Activated naive CD8-positive, alpha-beta T cell treated with anti-CD3 and anti-CD28 coated beads, Interleukin-2, amount 10 ng/mL, durations not matched to agents 7 days and 5 days (primary cell): ENCODE measurements around the gene SPAG9. TPM values are rescaled to one million over a fixed set of nuclear protein-coding genes. Genes with fewer than 3 reads are reported as not detected.
A peak's percentile ranks its signal among the peaks of the same experiment; 100 is the strongest.
"Not testable (repeated sequence)": the region's sequence is repeated elsewhere in the genome, so short reads cannot be mapped to it uniquely, and the experiment has no call there.

Experiments used
- ATAC-seq: fragments of 150-1000 bp; cut with Tn5 transposase; one replicate; pipeline ENCODE4 v1.10.0; 2021; ENCODE audit warnings: low read depth, moderate library complexity
- POLR2A ChIA-PET: fragments of 350-600 bp; sonication (Branson Sonifier 250); formaldehyde crosslinking; loops from one replicate; lab custom pipeline; 2021; ENCODE audit warnings: antibody characterized with exemption; lab: Charles Lee
- DNase-seq: peaks from one replicate; pipeline ENCODE4 v3.0.0; 2021
- H3K27ac Mint-ChIP-seq: one replicate; pipeline ENCODE4 v1.8.0; 2022; ENCODE audit warnings: mild to moderate bottlenecking, mixed read lengths
- H3K27me3 Mint-ChIP-seq: one replicate; pipeline ENCODE4 v1.8.0; 2022; ENCODE audit warnings: mild to moderate bottlenecking, moderate library complexity, mixed read lengths
- H3K36me3 Mint-ChIP-seq: one replicate; pipeline ENCODE4 v1.8.0; 2021; ENCODE audit warnings: mild to moderate bottlenecking, mixed read lengths
- H3K4me1 Mint-ChIP-seq: one replicate; pipeline ENCODE4 v1.8.0; 2021; ENCODE audit warnings: mixed read lengths
- H3K4me3 Mint-ChIP-seq: one replicate; pipeline ENCODE4 v1.8.0; 2022; ENCODE audit warnings: mild to moderate bottlenecking, moderate library complexity, mixed read lengths
- H3K9me3 Mint-ChIP-seq: one replicate; pipeline ENCODE4 v1.8.0; 2021; ENCODE audit warnings: mixed read lengths
- total RNA-seq, 2 experiments: library from RNA; stranded (reverse); gene quantifications; one replicate each; pipeline ENCODE4 v1.2.3, GENCODE V29; 2021

SPAG9 gene
- total RNA-seq, 2 experiments from 2014 or later: 52.3 to 62.9 TPM

DNA sequence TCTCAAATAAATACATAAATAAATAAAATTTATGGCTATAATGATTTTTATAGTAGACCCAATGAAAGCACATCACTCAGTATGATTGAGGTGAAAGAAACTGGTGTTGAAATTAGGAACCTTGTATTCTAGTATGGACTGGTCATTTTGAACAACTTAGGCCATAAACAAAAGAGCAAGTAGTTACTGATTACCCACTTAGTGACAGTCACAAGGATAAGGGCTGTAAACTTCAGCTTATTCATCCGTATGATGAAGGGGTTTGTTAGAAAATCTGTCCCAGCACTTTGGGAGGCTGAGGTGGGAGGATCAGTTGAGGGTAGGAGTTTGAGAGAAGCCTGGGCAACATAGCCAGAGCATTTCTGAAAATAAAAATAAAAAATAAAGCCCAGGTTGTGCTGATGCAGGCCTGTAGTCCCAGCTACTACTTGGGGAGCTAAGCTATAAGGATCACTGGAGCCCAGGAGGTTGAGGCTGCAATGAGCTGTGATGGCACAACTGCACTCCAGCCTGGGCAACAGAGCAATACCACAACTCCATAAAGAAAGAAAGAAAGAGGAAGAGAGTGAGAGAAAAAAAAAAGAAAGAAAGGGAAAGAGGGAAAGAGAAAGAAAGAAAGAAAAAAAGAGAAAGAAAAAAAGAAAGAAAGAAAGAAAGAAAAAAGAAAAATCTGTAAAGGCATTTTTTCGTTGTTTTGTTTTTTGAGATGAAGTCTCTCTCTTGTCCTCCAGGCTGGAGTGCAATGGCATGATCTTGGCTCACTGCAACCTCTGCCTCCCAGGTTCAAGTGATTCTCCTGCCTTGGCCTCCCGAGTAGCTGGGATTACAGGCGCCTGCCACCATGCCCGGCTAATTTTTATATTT, 4.2 kb upstream of the SPAG9 start:
- no peaks in the 10 kb centered on the region for H3K36me3 Mint-ChIP-seq
- H3K9me3 Mint-ChIP-seq: no peaks in the 10 kb centered on the region
- POLR2A ChIA-PET: interaction anchor here (0.6 kb wide), 1 partner anchor 259 kb away, joined by 3 read pairs; no protein-coding TSS in a partner anchor

DNA sequence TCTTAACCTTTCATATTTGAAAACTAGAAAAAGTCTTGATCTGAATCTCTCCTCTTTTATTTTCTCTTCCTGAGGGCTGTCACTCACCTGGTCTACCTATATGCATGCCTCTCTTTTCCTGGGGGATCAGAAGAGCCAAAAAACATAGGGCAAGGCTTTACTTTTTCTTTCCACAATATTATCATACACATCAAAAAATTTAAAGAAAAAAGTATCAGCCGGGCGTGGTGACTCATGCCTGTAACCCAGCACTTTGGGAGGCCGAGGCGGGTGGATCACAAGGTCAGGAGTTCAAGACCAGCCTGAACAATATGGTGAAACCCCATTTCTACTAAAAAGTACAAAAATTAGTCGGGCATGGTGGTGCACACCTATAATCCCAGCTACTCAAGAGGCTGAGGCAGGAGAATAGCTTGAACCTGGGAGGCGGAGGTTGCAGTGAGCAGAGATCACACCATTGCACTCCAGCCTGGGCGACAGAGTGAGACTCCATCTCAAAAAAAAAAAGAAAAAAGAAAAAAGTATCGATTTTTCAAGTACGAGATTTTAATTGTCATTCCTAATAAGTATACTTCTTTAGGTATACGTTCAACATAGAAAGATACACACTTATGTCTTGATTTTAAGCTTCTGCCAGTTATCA, 1.9 kb upstream of the SPAG9 start:
- ATAC-seq, H3K27me3 Mint-ChIP-seq, H3K9me3 Mint-ChIP-seq, DNase-seq, H3K4me3 Mint-ChIP-seq, H3K27ac Mint-ChIP-seq, H3K36me3 Mint-ChIP-seq: not testable (repeated sequence)
- H3K4me1 Mint-ChIP-seq: peaks cover 25% of the 10 kb centered on the region
- POLR2A ChIA-PET: interaction anchor here (0.6 kb wide), 1 partner anchor 18 kb away, joined by 3 read pairs; no protein-coding TSS in a partner anchor

More for the DNA sequence above, 4.2 kb upstream of the SPAG9 start:
- Mint-ChIP-seq H3K27me3 (no peaks in the 10 kb centered on the region), H3K4me1 (peaks cover 15% of the 10 kb centered on the region), H3K4me3 (no peak overlapping the region), H3K27ac (no peak overlapping the region)
- DNase-seq: no peak
- ATAC-seq: no peak

DNA sequence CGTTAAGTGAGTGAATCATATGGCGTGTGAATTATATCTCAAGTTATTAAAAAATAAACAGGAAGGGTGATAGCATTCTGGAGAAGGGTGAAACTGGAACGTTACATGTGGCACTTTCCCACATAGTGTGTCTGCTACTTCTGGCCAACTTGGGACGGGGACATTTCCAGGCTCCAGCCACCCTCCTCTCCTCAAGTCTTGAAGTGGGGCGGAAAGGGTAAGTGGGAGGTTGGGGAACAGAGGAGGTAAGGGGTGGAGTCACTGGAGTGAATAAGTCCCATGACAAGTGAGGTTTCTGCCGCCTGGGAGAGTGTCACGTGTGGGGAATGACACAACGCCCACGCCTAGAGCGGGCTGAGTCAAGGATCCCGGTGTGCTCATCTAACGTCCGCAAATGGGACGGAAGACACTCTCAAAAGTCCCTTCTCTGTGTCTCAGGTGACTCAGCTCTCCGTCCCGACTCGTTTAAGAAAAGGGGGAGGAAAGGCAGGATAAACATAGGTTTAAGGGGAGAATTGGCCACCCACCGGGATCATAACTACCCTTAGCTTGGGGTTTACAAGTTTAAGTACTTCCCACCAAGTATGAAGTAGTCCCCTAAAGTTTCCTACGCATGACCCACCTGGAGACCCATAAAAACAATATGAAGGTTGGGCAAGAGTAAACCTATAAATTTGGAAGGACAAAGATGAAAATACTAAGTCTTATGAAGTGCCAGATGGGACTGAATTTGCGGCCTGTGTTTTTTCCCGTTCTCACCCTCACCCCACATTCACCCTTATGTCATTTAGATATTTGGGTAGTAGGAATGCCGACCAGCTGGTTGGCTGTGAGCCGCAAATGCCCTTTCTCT, 1.2 kb upstream of the SPAG9 start:
- Mint-ChIP-seq H3K9me3 (no peaks in the 10 kb centered on the region), H3K36me3 (no peaks in the 10 kb centered on the region), H3K4me1 (peaks cover 31% of the 10 kb centered on the region), H3K4me3 (peak overlapping the region; percentile 89), H3K27me3 (no peaks in the 10 kb centered on the region), H3K27ac (peak overlapping the region; percentile 95)
- POLR2A ChIA-PET: interaction anchor here (0.6 to 1.9 kb wide), 4 partner anchors 19 to 256 kb away, joined by 3 to 23 read pairs (median 10); partner anchors contain the start of genes NME1 and TOB1
- DNase-seq (peak; percentile 52), ATAC-seq (no peak)

DNA sequence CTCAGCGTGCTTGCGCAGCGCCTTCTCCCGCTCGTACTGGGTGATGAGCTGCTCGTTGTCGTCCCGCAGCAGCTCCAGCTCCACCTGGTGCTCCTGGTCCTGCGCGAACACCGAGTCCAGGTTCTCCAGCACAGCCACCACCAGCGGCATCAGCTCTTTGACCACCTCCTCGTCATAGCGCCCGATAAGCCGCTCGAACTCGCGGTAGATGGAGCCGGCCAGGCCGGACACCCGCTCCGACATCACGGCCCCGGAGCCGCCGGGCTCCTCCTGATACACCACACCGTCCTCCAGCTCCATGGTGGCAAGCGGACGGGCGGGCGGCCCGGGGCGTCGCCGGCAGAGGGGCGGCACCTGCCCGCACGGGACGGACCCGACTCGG, 320 bp downstream of the SPAG9 start:
- Mint-ChIP-seq H3K36me3 (no peaks in the 10 kb centered on the region), H3K27ac (peak overlapping the region; percentile 96), H3K4me3 (peak overlapping the region; percentile 86), H3K27me3 (no peaks in the 10 kb centered on the region), H3K4me1 (peaks cover 40% of the 10 kb centered on the region), H3K9me3 (no peaks in the 10 kb centered on the region)
- peak; percentile 71 for ATAC-seq
- POLR2A ChIA-PET: interaction anchor here (0.6 to 1.9 kb wide), 10 partner anchors 33 to 401 kb away, joined by 3 to 23 read pairs (median 4); partner anchors contain the start of genes LUC7L3, NME1 and TOB1
- no peak for DNase-seq

DNA sequence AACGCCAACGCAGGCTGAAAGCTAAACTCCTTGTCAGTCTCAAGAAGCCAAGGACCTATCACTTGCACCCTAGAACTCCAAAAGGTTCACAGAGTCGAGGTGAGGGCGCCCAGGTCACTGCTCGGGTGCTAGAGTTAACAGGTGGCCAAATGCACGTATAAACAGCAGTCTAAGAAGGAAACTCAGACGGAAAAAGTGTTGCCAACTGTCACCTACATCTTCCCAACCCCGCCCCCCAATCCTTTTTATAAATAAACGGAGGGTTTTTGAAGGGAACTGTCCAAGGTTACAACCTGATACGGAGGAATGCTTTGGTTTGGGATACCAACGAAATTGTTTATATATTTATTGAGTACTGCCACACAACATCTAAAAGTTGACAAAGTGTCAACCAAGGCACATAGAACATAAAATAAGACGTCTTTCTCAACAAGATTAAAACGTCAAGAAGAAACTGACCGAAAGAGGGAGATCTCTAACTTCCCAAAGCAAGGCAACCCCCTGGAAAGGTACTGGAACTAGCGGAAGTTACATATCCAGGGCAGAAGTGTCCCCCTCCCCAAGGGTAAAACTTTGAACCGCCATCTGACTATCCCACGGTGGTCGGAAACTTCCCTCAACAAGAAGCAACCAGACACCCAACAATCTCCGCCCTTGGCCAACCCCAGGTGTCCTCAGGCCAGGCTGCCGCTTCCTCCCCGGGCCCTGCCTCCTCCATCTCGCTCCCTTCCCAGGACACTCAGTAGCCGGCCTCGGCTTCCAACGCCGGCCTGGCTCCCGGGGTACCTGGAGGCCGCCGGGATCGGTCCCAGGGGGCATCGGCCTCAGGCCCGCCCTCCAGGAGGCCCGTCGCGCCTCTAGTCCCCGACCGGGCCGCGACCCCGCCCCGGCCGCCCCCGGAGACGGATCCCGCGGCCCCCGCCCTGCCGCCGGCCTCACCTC, 982 bp downstream of the SPAG9 start:
- Mint-ChIP-seq H3K27ac (peak overlapping the region; percentile 96), H3K4me3 (peak overlapping the region; percentile 86), H3K27me3 (no peaks in the 10 kb centered on the region), H3K4me1 (peaks cover 44% of the 10 kb centered on the region), H3K36me3 (no peaks in the 10 kb centered on the region), H3K9me3 (no peaks in the 10 kb centered on the region)
- POLR2A ChIA-PET: interaction anchor here (0.6 to 1.9 kb wide), 11 partner anchors 34 to 400 kb away, joined by 3 to 23 read pairs (median 4); partner anchors contain the start of genes LUC7L3, NME1 and TOB1
- ATAC-seq (peak; percentile 15), DNase-seq (peak; percentile 38)

DNA sequence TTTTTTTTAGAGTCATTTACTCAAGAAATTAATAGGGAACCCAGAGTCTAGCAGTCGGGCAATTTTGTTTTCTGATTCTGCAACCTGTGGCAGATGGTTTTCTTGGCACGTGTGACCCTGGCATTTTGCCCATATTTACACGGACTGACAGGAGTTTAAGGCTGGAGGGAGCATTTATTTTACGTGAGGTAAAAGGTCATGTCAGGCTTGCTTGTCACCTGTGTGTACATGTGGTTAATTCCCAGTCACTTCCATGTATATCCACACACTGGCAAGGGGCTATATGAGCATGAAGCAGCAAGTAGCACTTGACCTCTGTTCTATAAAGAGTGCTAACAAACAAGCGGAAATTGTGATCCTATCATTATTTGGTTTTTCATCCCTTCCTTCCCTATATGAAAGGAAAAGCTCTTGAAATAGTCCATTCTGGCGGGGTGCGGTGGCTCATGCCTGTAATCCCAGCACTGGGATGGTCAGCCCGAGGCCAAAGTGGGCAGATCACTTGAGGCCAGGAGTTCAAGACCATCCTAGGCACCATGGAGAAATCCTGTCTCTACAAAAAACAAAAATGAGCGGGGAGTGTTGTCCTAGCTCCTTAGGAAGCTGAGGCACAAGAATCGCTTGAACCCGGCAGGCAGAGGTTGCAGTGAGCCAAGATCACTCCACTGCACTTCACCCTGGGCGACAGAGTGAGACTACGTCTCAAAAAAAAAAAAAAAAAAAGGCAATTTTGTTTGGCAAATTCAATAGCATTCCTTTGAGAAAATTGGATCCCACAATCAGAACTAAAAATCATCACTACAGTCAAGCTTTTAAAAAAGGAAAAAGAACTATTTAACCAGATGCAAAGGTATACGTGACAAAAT, 2.1 kb downstream of the SPAG9 start:
- POLR2A ChIA-PET: interaction anchor here (0.8 kb wide), 1 partner anchor 35 kb away, joined by 4 read pairs; the partner anchor contains the start of gene NME1
- H3K27me3 Mint-ChIP-seq: no peaks in the 10 kb centered on the region
- DNase-seq: no peak
- no peak overlapping the region for H3K27ac Mint-ChIP-seq
- no peaks in the 10 kb centered on the region for H3K9me3 Mint-ChIP-seq
- peaks cover 44% of the 10 kb centered on the region for H3K4me1 Mint-ChIP-seq
- peak overlapping the region; percentile 86 for H3K4me3 Mint-ChIP-seq
- no peak for ATAC-seq
- H3K36me3 Mint-ChIP-seq: no peaks in the 10 kb centered on the region

DNA sequence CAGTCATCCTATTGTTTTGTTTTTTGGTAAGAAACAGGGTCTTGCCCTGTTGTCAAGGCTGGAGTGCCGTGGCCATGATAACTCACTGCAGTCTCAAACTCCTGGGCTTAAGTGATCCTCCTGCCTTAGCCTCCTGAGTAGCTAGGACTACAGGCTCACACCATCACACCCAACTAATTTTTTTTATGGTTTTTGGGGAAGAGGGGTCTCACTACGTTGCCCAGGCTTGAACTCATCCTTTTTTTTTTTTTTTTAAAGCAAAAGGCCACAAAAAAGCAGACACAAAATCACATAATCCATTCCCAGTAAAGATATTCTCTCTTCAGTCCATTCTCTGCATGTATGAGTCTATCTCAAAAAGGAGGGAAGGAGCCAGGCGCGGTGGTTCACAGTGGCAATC, 5.5 kb downstream of the SPAG9 start:
- DNase-seq (no peak), ATAC-seq (no peak)
- no peak overlapping the region for H3K4me3 Mint-ChIP-seq
- H3K27ac Mint-ChIP-seq: no peak overlapping the region
- H3K36me3 Mint-ChIP-seq: peaks cover 4% of the 10 kb centered on the region
- H3K27me3 Mint-ChIP-seq: no peaks in the 10 kb centered on the region
- POLR2A ChIA-PET: no interaction called here
- H3K4me1 Mint-ChIP-seq: peaks cover 33% of the 10 kb centered on the region
- H3K9me3 Mint-ChIP-seq: no peaks in the 10 kb centered on the region

DNA sequence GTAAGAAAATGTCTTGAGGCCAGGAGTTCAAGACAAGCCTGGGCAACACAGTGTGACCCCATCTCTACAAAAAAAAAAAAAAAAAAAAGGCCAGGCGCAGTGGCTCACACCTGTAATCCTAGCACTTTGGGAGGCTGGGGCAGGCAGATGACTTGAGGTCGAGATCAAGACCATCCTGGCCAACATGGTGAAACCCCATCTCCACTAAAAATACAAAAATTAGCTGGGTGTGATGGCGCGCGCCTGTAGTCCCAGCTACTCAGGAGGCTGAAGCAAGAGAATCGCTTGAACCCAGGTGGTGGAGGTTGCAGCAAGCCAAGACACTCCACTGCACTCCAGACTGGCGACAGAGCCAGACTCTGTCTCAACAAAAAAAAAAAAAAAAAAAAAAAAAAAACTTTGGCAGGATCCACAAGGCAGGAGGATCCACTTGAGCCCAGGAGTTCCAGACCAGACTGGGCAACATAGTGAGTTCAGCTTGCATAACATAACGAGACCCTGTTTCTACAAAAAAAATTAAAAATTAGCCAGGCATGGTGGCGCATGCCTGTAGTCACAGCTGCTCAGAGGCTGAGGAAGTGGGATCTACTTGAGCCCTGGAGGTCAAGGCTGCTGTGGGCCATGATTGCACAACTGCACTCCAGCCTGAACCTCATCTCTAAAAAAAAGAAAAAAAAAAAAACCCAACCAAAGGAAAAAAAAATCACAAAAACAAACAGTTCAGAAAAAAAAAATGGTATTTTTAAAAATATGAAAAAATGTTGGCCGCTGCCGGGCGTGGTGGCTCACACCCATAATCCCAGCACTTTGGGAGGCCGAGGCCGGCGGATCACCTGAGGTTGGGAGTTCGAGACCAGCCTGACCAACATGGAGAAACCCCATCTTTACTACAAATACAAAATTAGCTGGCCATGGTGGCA, 8.1 kb downstream of the SPAG9 start:
- H3K27ac Mint-ChIP-seq, ATAC-seq, H3K4me3 Mint-ChIP-seq, H3K27me3 Mint-ChIP-seq, POLR2A ChIA-PET, H3K9me3 Mint-ChIP-seq, DNase-seq, H3K36me3 Mint-ChIP-seq: not testable (repeated sequence)
- H3K4me1 Mint-ChIP-seq: peaks cover 21% of the 10 kb centered on the region

DNA sequence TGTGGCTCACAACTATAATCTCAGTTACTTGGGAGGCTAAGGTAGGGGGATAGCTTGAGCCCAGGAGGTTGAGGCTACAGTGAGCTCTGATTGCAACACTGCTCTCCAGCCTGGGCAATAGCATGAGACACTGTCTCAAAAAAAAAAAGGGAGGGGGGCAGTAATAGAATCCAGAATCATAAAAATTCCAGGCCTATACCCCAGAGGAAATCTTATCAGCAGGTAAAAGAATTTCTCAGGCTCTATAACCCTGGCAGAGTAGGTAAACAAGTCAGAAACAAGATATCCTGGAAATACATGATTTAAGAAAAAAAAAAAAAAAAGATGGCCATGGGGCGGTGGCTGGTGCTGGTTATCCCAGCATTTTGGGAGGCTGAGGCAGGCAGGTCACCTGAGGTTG, 12.9 kb downstream of the SPAG9 start:
- ATAC-seq (no peak), DNase-seq (no peak)
- Mint-ChIP-seq H3K4me1 (peaks cover 10% of the 10 kb centered on the region), H3K27ac (no peak overlapping the region), H3K4me3 (no peak overlapping the region), H3K9me3 (no peaks in the 10 kb centered on the region), H3K27me3 (no peaks in the 10 kb centered on the region), H3K36me3 (peaks cover 7% of the 10 kb centered on the region)
- POLR2A ChIA-PET: interaction anchor here (0.7 kb wide), 1 partner anchor 82 kb away, joined by 3 read pairs; no protein-coding TSS in a partner anchor

DNA sequence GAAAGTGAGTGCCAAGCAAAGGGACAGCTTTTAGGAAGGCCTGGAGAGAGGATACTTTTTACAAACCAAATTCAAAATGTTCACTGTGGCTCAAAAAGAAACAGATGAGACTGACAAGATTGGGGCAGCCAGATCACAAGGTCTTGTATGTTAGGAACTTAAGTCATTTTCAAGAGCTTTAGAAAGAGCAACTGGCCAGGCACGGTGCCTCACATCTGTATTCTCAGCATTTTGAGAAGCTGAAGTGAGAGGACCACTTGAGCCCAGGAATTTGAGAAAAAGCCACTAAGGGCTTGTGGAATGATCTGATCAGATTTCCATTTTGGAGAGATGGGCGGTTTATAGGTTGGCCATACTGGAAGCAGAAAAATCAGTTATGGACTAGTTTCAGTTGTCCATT, 17.2 kb downstream of the SPAG9 start:
- no peaks in the 10 kb centered on the region for H3K9me3 Mint-ChIP-seq
- no peak for DNase-seq
- H3K27ac Mint-ChIP-seq: no peak overlapping the region
- H3K27me3 Mint-ChIP-seq: no peaks in the 10 kb centered on the region
- H3K4me3 Mint-ChIP-seq: no peak overlapping the region
- POLR2A ChIA-PET: no interaction called here
- no peak for ATAC-seq
- H3K36me3 Mint-ChIP-seq: peaks cover 5% of the 10 kb centered on the region
- H3K4me1 Mint-ChIP-seq: peaks cover 7% of the 10 kb centered on the region
